ENCODE data around the gene TARBP1. TPM values are rescaled to one million over a fixed set of nuclear protein-coding genes. Genes with fewer than 3 reads are reported as not detected.
A peak's percentile ranks its signal among the peaks of the same experiment; 100 is the strongest.

Gene TARBP1
- total and polyA plus RNA-seq, 2 donors (not counting 1 experiment from before 2014, with no cell fraction given) = 35.4 to 71.5 TPM

- H3K4me1 Mint-ChIP-seq = peaks cover 15% of the 10 kb centered on the region
- Histone ChIP-seq H3K4me2 (replicated peaks; ENCODE audit: low read depth, low read length, poor library complexity, severe bottlenecking) (no peak overlapping the region), H3K27ac (ENCODE audit: low read length in 2 of 2) (no peak overlapping the region), H3K27me3 (replicated peaks in 1 of 4; ENCODE audit: control extremely low read depth in 1 of 4, control insufficient read depth in 3 of 4, insufficient read depth in 4 of 4, low read length in 3 of 4) (no peaks in the 10 kb centered on the region), H3K9me3 (ENCODE audit: control extremely low read depth in 1 of 3, control insufficient read depth in 2 of 3, insufficient read depth in 1 of 3, low read length in 2 of 3) (no peaks in the 10 kb centered on the region), H3K36me3 (replicated peaks in 1 of 2; ENCODE audit: control extremely low read depth in 1 of 2, control insufficient read depth in 1 of 2, extremely low read depth in 1 of 2, insufficient read depth in 2 of 2, low read length in 1 of 2) (no peaks in the 10 kb centered on the region), H3K79me2 (ENCODE audit: control insufficient read depth, insufficient read depth, low read length) (no peaks in the 10 kb centered on the region), H3K4me3 (ENCODE audit: control extremely low read depth in 1 of 5, extremely low read depth in 1 of 5, insufficient read depth in 1 of 5, low read depth in 2 of 5, low read length in 4 of 5) (no peak overlapping the region), H3K9ac (ENCODE audit: low read length) (no peak overlapping the region), H3K4me1 (ENCODE audit: control insufficient read depth in 2 of 2, insufficient read depth in 2 of 2, low read length in 2 of 2) (peaks cover 33% of the 10 kb centered on the region in 2 donors), H2AFZ (ENCODE audit: insufficient read depth, low read depth, low read length, poor library complexity, severe bottlenecking) (no peak overlapping the region), H4K20me1 (ENCODE audit: control insufficient read depth, insufficient read depth, low read length, poor library complexity, severe bottlenecking) (no peaks in the 10 kb centered on the region)
- DNase-seq = no peak
- no CpG with 5 or more reads among the region's 3 CpGs for WGBS (ENCODE audit: insufficient coverage)
- H3K9me3 Mint-ChIP-seq (ENCODE audit: insufficient read depth) = no peaks in the 10 kb centered on the region
- TF ChIP-seq EZH2 (IDR thresholded peaks at IDR 0.05; ENCODE audit: borderline replicate concordance, insufficient read depth, low read depth, low read length, poor library complexity, severe bottlenecking) = no peak
- TF ChIP-seq, protein P1, sequence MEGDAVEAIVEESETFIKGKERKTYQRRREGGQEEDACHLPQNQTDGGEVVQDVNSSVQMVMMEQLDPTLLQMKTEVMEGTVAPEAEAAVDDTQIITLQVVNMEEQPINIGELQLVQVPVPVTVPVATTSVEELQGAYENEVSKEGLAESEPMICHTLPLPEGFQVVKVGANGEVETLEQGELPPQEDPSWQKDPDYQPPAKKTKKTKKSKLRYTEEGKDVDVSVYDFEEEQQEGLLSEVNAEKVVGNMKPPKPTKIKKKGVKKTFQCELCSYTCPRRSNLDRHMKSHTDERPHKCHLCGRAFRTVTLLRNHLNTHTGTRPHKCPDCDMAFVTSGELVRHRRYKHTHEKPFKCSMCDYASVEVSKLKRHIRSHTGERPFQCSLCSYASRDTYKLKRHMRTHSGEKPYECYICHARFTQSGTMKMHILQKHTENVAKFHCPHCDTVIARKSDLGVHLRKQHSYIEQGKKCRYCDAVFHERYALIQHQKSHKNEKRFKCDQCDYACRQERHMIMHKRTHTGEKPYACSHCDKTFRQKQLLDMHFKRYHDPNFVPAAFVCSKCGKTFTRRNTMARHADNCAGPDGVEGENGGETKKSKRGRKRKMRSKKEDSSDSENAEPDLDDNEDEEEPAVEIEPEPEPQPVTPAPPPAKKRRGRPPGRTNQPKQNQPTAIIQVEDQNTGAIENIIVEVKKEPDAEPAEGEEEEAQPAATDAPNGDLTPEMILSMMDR (IDR thresholded peaks at IDR 0.05) = no peak
- ATAC-seq (ENCODE audit: low read depth) = no peak
- intact Hi-C loops (cut with micrococcal nuclease) = no loop called here
- POLR2A ChIA-PET = no interaction called here
- H3K27me3 Mint-ChIP-seq = peaks cover 4% of the 10 kb centered on the region
- CTCF ChIA-PET = interaction anchor here (0.5 to 1.5 kb wide), 2 partner anchors 10 to 27 kb away, joined by 3 to 4 read pairs; no protein-coding TSS in a partner anchor
- H3K4me3 Mint-ChIP-seq = no peak overlapping the region
- H3K27ac Mint-ChIP-seq = no peak overlapping the region
Measured at GRCh38 chr1:234526922-234527321, 47.9 kb upstream of the TARBP1 start.

DNA sequence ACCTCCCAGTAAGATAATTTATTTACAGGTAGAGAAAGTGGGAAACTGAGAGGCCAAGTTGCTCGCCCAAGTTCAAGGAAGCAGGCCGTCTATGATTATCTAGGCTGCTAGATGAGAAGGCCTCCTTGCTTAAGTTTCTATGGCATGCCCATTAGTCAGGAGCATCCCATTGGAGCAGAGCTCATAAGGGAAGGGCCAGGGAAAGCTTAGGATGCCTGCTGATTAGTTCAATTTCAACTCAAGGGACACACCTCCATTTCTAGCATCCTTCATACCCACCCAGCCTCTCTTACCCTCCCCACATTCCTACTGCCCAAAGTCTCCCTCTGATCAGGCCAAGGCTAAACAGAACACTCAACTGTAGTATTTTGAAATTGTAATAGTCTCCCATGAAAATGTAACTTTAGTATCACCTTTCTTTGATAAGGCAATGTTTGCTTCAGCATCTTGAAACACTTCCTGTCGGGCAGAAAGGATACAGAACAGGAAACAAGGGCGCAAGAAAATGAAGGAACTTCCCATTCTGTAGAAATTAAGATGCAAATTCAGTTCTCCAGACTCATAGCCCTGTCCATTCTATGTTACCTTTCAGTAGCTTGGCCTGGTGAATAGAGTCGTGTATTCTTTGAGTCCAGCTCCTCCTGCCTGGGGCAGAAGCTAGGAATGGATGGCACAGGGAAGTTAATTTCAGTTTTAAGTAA is 46.3 kb upstream of the TARBP1 start:
- H3K27me3 Mint-ChIP-seq = peaks cover 4% of the 10 kb centered on the region
- peak overlapping the region; percentile 33 for H3K4me2 ChIP-seq (replicated peaks; ENCODE audit: low read depth, low read length, poor library complexity, severe bottlenecking)
- H3K36me3 ChIP-seq (replicated peaks in 1 of 2; ENCODE audit: control extremely low read depth in 1 of 2, control insufficient read depth in 1 of 2, extremely low read depth in 1 of 2, insufficient read depth in 2 of 2, low read length in 1 of 2) = no peaks in the 10 kb centered on the region
- H3K27ac ChIP-seq (ENCODE audit: low read length in 2 of 2) = no peak overlapping the region
- H3K9me3 ChIP-seq (ENCODE audit: control extremely low read depth in 1 of 3, control insufficient read depth in 2 of 3, insufficient read depth in 1 of 3, low read length in 2 of 3) = no peaks in the 10 kb centered on the region
- H3K79me2 ChIP-seq (ENCODE audit: control insufficient read depth, insufficient read depth, low read length) = no peaks in the 10 kb centered on the region
- H3K4me3 Mint-ChIP-seq = no peak overlapping the region
- H3K27me3 ChIP-seq (replicated peaks in 1 of 4; ENCODE audit: control extremely low read depth in 1 of 4, control insufficient read depth in 3 of 4, insufficient read depth in 4 of 4, low read length in 3 of 4) = no peaks in the 10 kb centered on the region
- no peaks in the 10 kb centered on the region for H3K9me3 Mint-ChIP-seq (ENCODE audit: insufficient read depth)
- intact Hi-C loops (cut with micrococcal nuclease) = no loop called here
- H3K9ac ChIP-seq (ENCODE audit: low read length) = no peak overlapping the region
- WGBS (ENCODE audit: insufficient coverage) = 67% methylated on average over 3 of the region's 5 CpGs
- H3K4me1 ChIP-seq (ENCODE audit: control insufficient read depth in 2 of 2, insufficient read depth in 2 of 2, low read length in 2 of 2) = peaks cover 33 to 45% of the 10 kb centered on the region in 2 donors
- ChIA-PET POLR2A (interaction anchor here (0.7 kb wide), 1 partner anchor 558 kb away, joined by 3 read pairs; no protein-coding TSS in a partner anchor), CTCF (interaction anchor here (1.0 to 1.1 kb wide), 2 partner anchors 76 to 558 kb away, joined by 3 read pairs; no protein-coding TSS in a partner anchor)
- peak overlapping the region in 1 of 5 experiments; percentile 6 for H3K4me3 ChIP-seq (ENCODE audit: control extremely low read depth in 1 of 5, extremely low read depth in 1 of 5, insufficient read depth in 1 of 5, low read depth in 2 of 5, low read length in 4 of 5)
- no peak for DNase-seq
- H2AFZ ChIP-seq (ENCODE audit: insufficient read depth, low read depth, low read length, poor library complexity, severe bottlenecking) = no peak overlapping the region
- H3K27ac Mint-ChIP-seq = no peak overlapping the region
- no peaks in the 10 kb centered on the region for H4K20me1 ChIP-seq (ENCODE audit: control insufficient read depth, insufficient read depth, low read length, poor library complexity, severe bottlenecking)
- H3K4me1 Mint-ChIP-seq = peaks cover 23% of the 10 kb centered on the region
- no peak for TF ChIP-seq EZH2 (IDR thresholded peaks at IDR 0.05; ENCODE audit: borderline replicate concordance, insufficient read depth, low read depth, low read length, poor library complexity, severe bottlenecking)
- ATAC-seq (ENCODE audit: low read depth) = no peak
